Tibial artery (tissue), 4 donors: Measurements from ENCODE around the gene SLC30A3.

Source experiments
- DNase-seq, 2 donors: peaks; one replicate each; pipeline ENCODE4 v3.0.0-alpha.2; 2019
- H3K27ac ChIP-seq, 2 donors: fragments of 200-600 bp; sonication (generic) in 1 of 2; 1 replicate in 1 of 2; 2 replicates in 1 of 2; pipeline ENCODE4 v1.5.1; 2018 to 2019; ENCODE audit warnings: mild to moderate bottlenecking in 1 of 2
- H3K27me3 ChIP-seq, 2 donors: fragments of 200-600 bp; sonication (generic) in 1 of 2; one replicate each; pipeline versions ENCODE4 v1.5.1 to v1.6.0; 2016 to 2019
- H3K36me3 ChIP-seq, 3 donors: fragments of 200-600 bp; sonication (generic) in 2 of 3; one replicate each; pipeline ENCODE4 v1.5.1; 2016 to 2019; ENCODE audit warnings: mild to moderate bottlenecking in 2 of 3
- H3K4me1 ChIP-seq, 4 donors: fragments of 200-600 bp; sonication (generic) in 2 of 4; 1 replicate in 3 of 4; 2 replicates in 1 of 4; pipeline ENCODE4 v1.5.1; 2016 to 2019
- H3K4me3 ChIP-seq, 2 donors: fragments of 200-600 bp; sonication (generic) in 1 of 2; 1 replicate in 1 of 2; 2 replicates in 1 of 2; pipeline ENCODE4 v1.5.1; 2018 to 2019; ENCODE audit warnings: mild to moderate bottlenecking in 2 of 2
- H3K9me3 ChIP-seq, 3 donors: fragments of 200-600 bp; sonication (generic) in 1 of 3; one replicate each; pipeline ENCODE4 v1.5.1; 2016 to 2019
- intact Hi-C: fragments of 100-400 bp; cut with DNase I; formaldehyde crosslinking; loops from one replicate; pipeline ENCODE4 v1.15.0; 2023; ENCODE audit warnings: low total_unique reads
- TF ChIP-seq, protein P1 (sequence below), 2 experiments: fragments of 200-600 bp in 1 of 2; fragments of 450-650 bp in 1 of 2; IDR thresholded peaks; one replicate each; pipeline ENCODE4 v1.5.1; 2017 to 2019; ENCODE audit warnings: antibody characterized with exemption in 2 of 2, mild to moderate bottlenecking in 1 of 2, moderate library complexity in 1 of 2

The SLC30A3 gene

GRCh38 chr2:27223416-27223815 lies 39.4 kb downstream of the SLC30A3 start:
- Histone ChIP-seq H3K27me3 (no peaks in the 10 kb centered on the region), H3K9me3 (no peaks in the 10 kb centered on the region), H3K36me3 (peaks cover 51 to 82% (median 60%) of the 10 kb centered on the region in 3 donors), H3K27ac (no peak overlapping the region), H3K4me3 (no peak overlapping the region), H3K4me1 (peaks cover 0 to under 1% (median 0%) of the 10 kb centered on the region in 4 donors)
- TF ChIP-seq, protein P1, sequence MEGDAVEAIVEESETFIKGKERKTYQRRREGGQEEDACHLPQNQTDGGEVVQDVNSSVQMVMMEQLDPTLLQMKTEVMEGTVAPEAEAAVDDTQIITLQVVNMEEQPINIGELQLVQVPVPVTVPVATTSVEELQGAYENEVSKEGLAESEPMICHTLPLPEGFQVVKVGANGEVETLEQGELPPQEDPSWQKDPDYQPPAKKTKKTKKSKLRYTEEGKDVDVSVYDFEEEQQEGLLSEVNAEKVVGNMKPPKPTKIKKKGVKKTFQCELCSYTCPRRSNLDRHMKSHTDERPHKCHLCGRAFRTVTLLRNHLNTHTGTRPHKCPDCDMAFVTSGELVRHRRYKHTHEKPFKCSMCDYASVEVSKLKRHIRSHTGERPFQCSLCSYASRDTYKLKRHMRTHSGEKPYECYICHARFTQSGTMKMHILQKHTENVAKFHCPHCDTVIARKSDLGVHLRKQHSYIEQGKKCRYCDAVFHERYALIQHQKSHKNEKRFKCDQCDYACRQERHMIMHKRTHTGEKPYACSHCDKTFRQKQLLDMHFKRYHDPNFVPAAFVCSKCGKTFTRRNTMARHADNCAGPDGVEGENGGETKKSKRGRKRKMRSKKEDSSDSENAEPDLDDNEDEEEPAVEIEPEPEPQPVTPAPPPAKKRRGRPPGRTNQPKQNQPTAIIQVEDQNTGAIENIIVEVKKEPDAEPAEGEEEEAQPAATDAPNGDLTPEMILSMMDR (IDR thresholded peaks at IDR 0.05), result no peak
- intact Hi-C loops, result no loop called here
- DNase-seq, result no peak

GRCh38 chr2:27222407-27222806 lies 40.4 kb downstream of the SLC30A3 start:
- no peaks in the 10 kb centered on the region for H3K27me3 ChIP-seq
- peaks cover 43 to 72% (median 53%) of the 10 kb centered on the region in 3 donors for H3K36me3 ChIP-seq
- TF ChIP-seq, protein P1 (IDR thresholded peaks at IDR 0.05), result no peak
- no peak overlapping the region for H3K27ac ChIP-seq
- no peak overlapping the region for H3K4me3 ChIP-seq
- intact Hi-C loops, result no loop called here
- DNase-seq, result no peak
- peaks cover 0 to 9% (median 6%) of the 10 kb centered on the region in 4 donors for H3K4me1 ChIP-seq
- no peaks in the 10 kb centered on the region for H3K9me3 ChIP-seq

GRCh38 chr2:27221166-27221565 lies 41.7 kb downstream of the SLC30A3 start:
- intact Hi-C loops, result no loop called here
- Histone ChIP-seq H3K27ac (no peak overlapping the region), H3K4me3 (no peak overlapping the region), H3K9me3 (no peaks in the 10 kb centered on the region), H3K27me3 (no peaks in the 10 kb centered on the region), H3K36me3 (peaks cover 31 to 60% (median 40%) of the 10 kb centered on the region in 3 donors), H3K4me1 (peaks cover 0 to 13% (median 7%) of the 10 kb centered on the region in 4 donors)
- no peak for DNase-seq
- TF ChIP-seq, protein P1 (IDR thresholded peaks at IDR 0.05), result no peak

GRCh38 chr2:27220091-27220490 lies 42.8 kb downstream of the SLC30A3 start:
- Histone ChIP-seq H3K4me1 (peaks cover 0 to 13% (median 7%) of the 10 kb centered on the region in 4 donors), H3K27me3 (no peaks in the 10 kb centered on the region), H3K36me3 (peaks cover 22 to 55% (median 36%) of the 10 kb centered on the region in 3 donors), H3K9me3 (no peaks in the 10 kb centered on the region), H3K4me3 (no peak overlapping the region), H3K27ac (no peak overlapping the region)
- intact Hi-C loops, result no loop called here
- no peak for DNase-seq
- TF ChIP-seq, protein P1 (IDR thresholded peaks at IDR 0.05), result no peak

DNA sequence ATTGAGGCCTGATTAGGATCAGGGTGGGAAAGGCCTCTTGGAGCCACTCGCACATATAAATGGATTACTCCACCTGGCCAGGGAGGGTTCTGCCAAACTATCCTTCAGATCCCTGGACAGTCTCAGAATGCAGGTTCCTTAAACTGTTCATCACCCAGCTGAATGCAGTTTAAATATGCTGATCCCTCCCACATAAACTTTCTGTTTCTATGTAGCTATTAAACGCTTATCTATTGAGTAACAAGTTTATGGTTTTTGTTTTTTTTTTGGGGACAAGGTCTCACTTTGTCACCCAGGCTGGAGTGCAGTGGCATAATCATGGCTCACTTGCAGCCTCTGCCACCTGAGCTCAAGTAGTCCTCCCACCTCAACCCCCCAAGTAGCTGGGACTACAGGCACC lies 43.8 kb downstream of the SLC30A3 start:
- H3K27ac ChIP-seq, result no peak overlapping the region
- H3K4me3 ChIP-seq, result no peak overlapping the region
- intact Hi-C loops, result loop anchor here (10.0 kb wide), 3 partner anchors 84 to 254 kb away; partner anchors contain the start of genes PREB, PRR30 and TMEM214
- H3K27me3 ChIP-seq, result no peaks in the 10 kb centered on the region
- H3K9me3 ChIP-seq, result no peaks in the 10 kb centered on the region
- H3K36me3 ChIP-seq, result peaks cover 15 to 49% (median 26%) of the 10 kb centered on the region in 3 donors
- peaks cover 0 to 13% (median 7%) of the 10 kb centered on the region in 4 donors for H3K4me1 ChIP-seq
- DNase-seq, result no peak
- TF ChIP-seq, protein P1 (IDR thresholded peaks at IDR 0.05), result no peak
